ENCODE results near the gene TMEM19. TPM values are rescaled to one million over a fixed set of nuclear protein-coding genes. Genes with fewer than 3 reads are reported as not detected.

The TMEM19 gene
- total RNA-seq, 1 experiment from 2014 or later = 39.5 TPM

DNA sequence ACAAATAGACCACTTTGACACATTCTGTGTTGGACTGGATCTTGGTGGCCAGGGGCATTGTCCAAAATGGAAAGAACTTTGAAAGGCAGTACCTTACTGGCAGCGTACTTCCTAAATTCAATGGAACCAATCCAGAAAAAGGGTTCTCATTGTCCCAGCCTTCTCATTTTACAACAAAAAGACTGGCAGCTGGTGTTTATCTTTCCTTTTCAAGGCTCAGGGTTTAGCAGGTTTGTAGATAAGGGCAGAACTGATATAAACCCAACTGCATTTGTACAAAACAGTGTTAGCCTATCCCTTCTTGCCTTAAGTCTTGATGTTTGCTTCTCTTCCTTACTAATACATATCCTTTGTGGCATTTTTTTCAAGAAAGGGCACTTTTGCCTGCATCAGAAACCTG is 14.1 kb upstream of the TMEM19 start:
- no peak overlapping the region for H3K27ac ChIP-seq
- no peaks in the 10 kb centered on the region for H3K27me3 ChIP-seq (ENCODE audit: insufficient read depth, low read depth)
- H3F3A ChIP-seq (ENCODE audit: insufficient read depth, low read depth) = no peaks in the 10 kb centered on the region; the same call in 1 of the 2 replicates
- no peaks in the 10 kb centered on the region for H3K9me3 ChIP-seq (ENCODE audit: insufficient read depth, low read depth)
- DNase-seq = no peak
- no TSS peak for BruUV-seq (replicated peaks)
- TF ChIP-seq, protein P1, sequence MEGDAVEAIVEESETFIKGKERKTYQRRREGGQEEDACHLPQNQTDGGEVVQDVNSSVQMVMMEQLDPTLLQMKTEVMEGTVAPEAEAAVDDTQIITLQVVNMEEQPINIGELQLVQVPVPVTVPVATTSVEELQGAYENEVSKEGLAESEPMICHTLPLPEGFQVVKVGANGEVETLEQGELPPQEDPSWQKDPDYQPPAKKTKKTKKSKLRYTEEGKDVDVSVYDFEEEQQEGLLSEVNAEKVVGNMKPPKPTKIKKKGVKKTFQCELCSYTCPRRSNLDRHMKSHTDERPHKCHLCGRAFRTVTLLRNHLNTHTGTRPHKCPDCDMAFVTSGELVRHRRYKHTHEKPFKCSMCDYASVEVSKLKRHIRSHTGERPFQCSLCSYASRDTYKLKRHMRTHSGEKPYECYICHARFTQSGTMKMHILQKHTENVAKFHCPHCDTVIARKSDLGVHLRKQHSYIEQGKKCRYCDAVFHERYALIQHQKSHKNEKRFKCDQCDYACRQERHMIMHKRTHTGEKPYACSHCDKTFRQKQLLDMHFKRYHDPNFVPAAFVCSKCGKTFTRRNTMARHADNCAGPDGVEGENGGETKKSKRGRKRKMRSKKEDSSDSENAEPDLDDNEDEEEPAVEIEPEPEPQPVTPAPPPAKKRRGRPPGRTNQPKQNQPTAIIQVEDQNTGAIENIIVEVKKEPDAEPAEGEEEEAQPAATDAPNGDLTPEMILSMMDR (conservative IDR thresholded peaks at IDR 0.05) = no peak
- no peak for TF ChIP-seq EZH2 (IDR thresholded peaks at IDR 0.05; ENCODE audit: low read depth)
- ChIA-PET POLR2A (ENCODE audit: unreplicated experiment) (no interaction called here), CTCF (no interaction called here)
- no peak overlapping the region for H3K4me3 ChIP-seq
- H2AFZ ChIP-seq = no peak overlapping the region
- H3K79me2 ChIP-seq (ENCODE audit: low read depth) = peaks cover 5% of the 10 kb centered on the region; the same call in 1 of the 2 replicates
- H3K4me2 ChIP-seq = no peak overlapping the region
- no peaks in the 10 kb centered on the region for H3K4me1 ChIP-seq (replicated peaks; ENCODE audit: insufficient read depth)
- intact Hi-C loops (cut with micrococcal nuclease; ENCODE audit: unreplicated experiment) = no loop called here
- H3K36me3 ChIP-seq (ENCODE audit: low read depth) = no peaks in the 10 kb centered on the region
- H4K20me1 ChIP-seq (ENCODE audit: insufficient read depth) = no peaks in the 10 kb centered on the region; the same call in 1 of the 2 replicates
- no peaks in the 10 kb centered on the region for H3K9me2 ChIP-seq (ENCODE audit: insufficient read depth)

DNA sequence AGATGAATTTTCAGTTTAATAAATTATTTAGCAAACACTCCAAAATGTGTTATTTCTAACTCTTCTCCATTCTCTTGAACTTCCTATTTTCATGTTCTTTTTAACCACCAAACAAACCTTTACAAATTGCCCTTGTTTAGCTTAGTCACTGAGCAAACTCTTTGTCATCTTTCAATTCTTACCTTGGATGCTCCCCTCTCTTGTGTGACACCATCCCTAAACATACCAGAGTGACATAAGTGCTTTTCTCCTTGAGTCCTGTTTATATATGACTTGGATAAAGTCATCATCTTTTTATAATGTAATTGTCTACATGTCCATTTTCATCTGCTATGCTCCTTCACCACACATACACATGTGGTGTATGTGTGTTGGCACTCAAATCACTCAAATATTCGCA is 3.4 kb upstream of the TMEM19 start:
- H3K9me2 ChIP-seq (ENCODE audit: insufficient read depth) = no peaks in the 10 kb centered on the region
- ChIA-PET POLR2A (ENCODE audit: unreplicated experiment) (no interaction called here), CTCF (no interaction called here)
- H3K9me3 ChIP-seq (ENCODE audit: insufficient read depth, low read depth) = no peaks in the 10 kb centered on the region
- peaks cover 6% of the 10 kb centered on the region for H3K79me2 ChIP-seq (ENCODE audit: low read depth)
- intact Hi-C loops (cut with micrococcal nuclease; ENCODE audit: unreplicated experiment) = no loop called here
- H3K27ac ChIP-seq = no peak overlapping the region
- TF ChIP-seq, protein P1 (conservative IDR thresholded peaks at IDR 0.05) = no peak
- no peak for TF ChIP-seq EZH2 (IDR thresholded peaks at IDR 0.05; ENCODE audit: low read depth)
- H4K20me1 ChIP-seq (ENCODE audit: insufficient read depth) = no peaks in the 10 kb centered on the region
- H3K4me1 ChIP-seq (replicated peaks; ENCODE audit: insufficient read depth) = peaks cover 6% of the 10 kb centered on the region; the same call in 1 of the 2 replicates
- H2AFZ ChIP-seq = no peak overlapping the region
- H3F3A ChIP-seq (ENCODE audit: insufficient read depth, low read depth) = peaks cover 5% of the 10 kb centered on the region
- no peak overlapping the region for H3K4me2 ChIP-seq
- no peak overlapping the region for H3K4me3 ChIP-seq
- BruUV-seq (replicated peaks) = no TSS peak
- no peak for DNase-seq
- H3K27me3 ChIP-seq (ENCODE audit: insufficient read depth, low read depth) = no peaks in the 10 kb centered on the region
- H3K36me3 ChIP-seq (ENCODE audit: low read depth) = no peaks in the 10 kb centered on the region

DNA sequence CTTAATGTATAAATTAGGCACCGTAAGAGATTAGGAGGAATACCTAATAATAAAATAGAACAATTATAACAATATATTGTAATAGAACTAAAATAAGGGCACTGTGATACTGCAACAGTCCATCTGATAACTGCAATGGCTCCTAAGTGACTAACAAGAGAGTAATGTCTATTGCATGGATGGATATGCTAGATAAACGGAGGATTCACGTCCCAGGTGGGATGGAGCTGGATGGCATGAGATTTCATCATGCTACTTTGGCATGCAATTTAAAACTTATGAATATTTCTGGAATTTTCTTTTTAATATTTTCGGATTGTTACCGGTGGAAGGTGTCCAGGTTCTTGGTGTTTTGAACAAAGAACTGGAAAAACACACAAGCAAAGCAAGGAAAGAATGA is 2.2 kb upstream of the TMEM19 start:
- no peak for DNase-seq
- no TSS peak for BruUV-seq (replicated peaks)
- ChIA-PET POLR2A (ENCODE audit: unreplicated experiment) (interaction anchor here (0.6 kb wide), 1 partner anchor 1946 kb away, joined by 5 read pairs; no protein-coding TSS in a partner anchor), CTCF (no interaction called here)
- intact Hi-C loops (cut with micrococcal nuclease; ENCODE audit: unreplicated experiment) = no loop called here
- peaks cover 13% of the 10 kb centered on the region for H3K4me1 ChIP-seq (replicated peaks; ENCODE audit: insufficient read depth)
- H3K9me2 ChIP-seq (ENCODE audit: insufficient read depth) = no peaks in the 10 kb centered on the region
- no peaks in the 10 kb centered on the region for H4K20me1 ChIP-seq (ENCODE audit: insufficient read depth)
- peaks cover 17% of the 10 kb centered on the region for H3K79me2 ChIP-seq (ENCODE audit: low read depth)
- no peaks in the 10 kb centered on the region for H3K27me3 ChIP-seq (ENCODE audit: insufficient read depth, low read depth)
- H3K9me3 ChIP-seq (ENCODE audit: insufficient read depth, low read depth) = no peaks in the 10 kb centered on the region
- no peak overlapping the region for H3K4me2 ChIP-seq
- TF ChIP-seq, protein P1 (conservative IDR thresholded peaks at IDR 0.05) = no peak
- TF ChIP-seq EZH2 (IDR thresholded peaks at IDR 0.05; ENCODE audit: low read depth) = no peak
- no peak overlapping the region for H2AFZ ChIP-seq
- H3K27ac ChIP-seq = no peak overlapping the region
- H3K4me3 ChIP-seq = no peak overlapping the region
- H3F3A ChIP-seq (ENCODE audit: insufficient read depth, low read depth) = peaks cover 5% of the 10 kb centered on the region
- no peaks in the 10 kb centered on the region for H3K36me3 ChIP-seq (ENCODE audit: low read depth)
